GM20000 (cell line): Measurements from ENCODE around the gene ZNF750.

ENCODE experiments used
- DNase-seq: peaks from one replicate; pipeline ENCODE4 v3.0.0; 2012; ENCODE audit warnings: low spot score
- TF ChIP-seq, protein P1 (sequence below): IDR thresholded peaks from 2 replicates; pipeline ENCODE4 v1.5.1; 2012; ENCODE audit warnings: mild to moderate bottlenecking, control low read depth; ENCODE audit errors: extremely low read depth, missing control alignments

The ZNF750 gene

DNA sequence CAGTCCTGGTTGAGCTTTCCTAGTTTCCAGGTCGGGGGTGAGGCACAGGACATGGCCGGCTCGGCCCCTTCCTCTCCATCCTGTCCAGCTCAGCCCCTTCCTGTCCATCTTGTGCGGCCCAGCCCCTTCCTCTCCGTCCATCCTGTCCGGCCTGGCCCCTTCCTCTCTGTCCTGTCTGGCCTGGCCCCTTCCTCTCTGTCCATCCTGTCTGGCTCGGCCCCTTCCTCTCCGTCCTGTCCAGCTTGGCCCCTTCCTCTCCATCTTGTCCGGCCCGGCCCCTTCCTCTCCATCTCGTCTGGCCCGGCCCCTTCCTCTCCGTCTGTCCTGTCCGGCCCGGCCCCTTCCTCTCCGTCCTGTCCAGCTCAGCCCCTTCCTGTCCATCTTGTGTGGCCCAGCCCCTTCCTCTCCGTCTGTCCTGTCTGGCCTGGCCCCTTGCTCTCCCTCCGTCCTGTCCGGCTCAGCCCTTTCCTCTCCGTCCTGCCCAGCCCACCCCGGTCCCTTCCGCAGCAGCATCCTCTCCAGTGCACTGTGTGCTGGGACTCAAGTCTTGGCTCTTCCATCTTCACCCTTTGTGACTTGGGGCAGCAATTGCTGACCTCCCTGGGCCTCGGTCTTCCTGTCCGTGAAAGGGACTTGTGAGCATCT lies 5.5 kb upstream of the ZNF750 start:
- no peak for DNase-seq
- TF ChIP-seq, protein P1, sequence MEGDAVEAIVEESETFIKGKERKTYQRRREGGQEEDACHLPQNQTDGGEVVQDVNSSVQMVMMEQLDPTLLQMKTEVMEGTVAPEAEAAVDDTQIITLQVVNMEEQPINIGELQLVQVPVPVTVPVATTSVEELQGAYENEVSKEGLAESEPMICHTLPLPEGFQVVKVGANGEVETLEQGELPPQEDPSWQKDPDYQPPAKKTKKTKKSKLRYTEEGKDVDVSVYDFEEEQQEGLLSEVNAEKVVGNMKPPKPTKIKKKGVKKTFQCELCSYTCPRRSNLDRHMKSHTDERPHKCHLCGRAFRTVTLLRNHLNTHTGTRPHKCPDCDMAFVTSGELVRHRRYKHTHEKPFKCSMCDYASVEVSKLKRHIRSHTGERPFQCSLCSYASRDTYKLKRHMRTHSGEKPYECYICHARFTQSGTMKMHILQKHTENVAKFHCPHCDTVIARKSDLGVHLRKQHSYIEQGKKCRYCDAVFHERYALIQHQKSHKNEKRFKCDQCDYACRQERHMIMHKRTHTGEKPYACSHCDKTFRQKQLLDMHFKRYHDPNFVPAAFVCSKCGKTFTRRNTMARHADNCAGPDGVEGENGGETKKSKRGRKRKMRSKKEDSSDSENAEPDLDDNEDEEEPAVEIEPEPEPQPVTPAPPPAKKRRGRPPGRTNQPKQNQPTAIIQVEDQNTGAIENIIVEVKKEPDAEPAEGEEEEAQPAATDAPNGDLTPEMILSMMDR, result no peak

DNA sequence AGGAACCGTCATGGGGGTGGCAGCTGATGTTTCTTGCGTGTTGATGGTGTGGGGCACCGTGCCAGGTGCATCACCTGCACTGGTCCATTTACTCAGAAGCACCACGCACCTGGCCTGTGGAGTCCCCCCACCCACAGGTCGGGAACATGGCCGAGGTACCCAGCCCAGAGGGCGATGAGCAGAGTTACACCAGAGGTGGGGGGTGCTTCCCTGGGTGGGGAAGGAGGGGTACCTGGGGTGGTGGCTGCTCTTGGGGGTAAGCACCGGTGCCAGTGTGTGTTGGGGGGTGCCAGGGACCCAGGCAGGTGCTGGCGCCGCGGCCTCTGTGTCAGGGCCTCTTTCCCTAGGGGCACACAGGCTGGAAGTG lies 5.0 kb upstream of the ZNF750 start:
- TF ChIP-seq, protein P1, result no peak
- DNase-seq, result no peak

DNA sequence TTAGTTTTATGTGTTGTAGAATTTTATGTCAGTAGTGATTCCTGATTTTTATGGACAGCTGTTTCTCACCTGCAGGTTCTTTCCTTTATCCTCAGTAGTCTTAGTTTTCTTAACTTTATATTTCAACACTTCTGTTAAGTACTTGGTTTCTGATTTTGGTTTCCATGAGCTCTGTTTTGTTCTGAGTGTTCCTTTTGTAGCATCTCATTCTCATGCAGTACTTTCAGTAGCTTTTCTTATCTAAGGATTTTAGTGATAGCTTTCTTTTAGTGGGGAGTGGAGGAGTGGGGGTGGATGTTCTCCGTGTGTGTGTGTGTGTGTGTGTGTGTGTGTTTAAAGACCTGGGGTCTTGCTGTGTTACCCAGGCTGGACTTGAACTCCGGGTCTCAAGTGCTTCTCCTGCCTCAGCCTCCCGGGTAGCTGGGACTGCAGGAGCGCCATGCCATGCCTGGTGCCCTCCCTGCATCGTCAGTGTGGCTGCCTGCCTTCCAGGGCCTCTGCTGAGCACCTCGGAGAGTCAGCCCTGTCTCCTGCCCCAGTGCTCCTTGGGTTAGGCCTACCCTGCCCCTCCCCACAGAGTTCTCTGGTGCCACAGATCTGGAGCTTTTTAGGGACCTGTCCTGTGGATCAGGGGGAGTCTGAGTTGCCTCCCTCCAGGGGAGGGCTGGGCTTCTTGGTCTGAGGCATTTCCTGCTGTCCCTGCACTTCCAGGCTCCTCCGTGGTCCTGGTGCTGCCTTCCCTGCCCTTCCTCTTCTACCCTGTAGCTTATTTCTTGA lies 4.3 kb upstream of the ZNF750 start:
- DNase-seq, result no peak
- TF ChIP-seq, protein P1, result no peak

DNA sequence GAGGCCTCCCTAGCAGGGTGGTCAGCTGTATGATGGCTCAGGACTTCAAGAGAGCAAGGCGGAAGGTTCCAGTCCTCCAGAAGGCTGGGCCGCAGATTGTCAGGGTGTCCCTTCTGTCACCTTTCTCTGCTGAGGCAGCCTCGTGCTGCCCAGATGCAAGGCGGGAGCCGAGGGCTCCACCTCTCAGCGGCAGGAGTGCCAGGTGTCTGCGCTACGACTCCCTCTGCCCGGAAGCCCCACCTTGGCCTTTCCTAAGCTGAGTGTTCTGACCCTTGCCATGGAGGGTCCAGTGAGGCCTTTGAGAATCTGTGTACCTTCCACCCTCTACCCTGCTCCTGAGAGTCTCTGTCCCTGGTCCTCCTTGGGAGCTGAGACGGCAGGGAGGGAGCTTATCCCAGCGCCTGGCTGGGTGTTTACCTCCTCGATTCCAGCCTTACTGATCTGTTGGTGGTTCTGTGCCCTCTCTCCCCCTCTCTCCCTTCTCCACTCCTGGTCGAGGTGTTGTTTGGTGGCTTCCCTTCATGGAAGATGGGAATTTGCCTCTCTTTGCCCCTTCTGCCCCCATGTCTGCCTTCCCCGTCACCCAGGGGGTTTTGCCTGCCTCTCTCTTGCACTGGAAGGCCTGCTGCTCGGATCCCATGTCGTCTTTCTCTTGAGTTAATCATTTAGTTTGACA lies 2.2 kb upstream of the ZNF750 start:
- TF ChIP-seq, protein P1, result no peak
- DNase-seq, result no peak

DNA sequence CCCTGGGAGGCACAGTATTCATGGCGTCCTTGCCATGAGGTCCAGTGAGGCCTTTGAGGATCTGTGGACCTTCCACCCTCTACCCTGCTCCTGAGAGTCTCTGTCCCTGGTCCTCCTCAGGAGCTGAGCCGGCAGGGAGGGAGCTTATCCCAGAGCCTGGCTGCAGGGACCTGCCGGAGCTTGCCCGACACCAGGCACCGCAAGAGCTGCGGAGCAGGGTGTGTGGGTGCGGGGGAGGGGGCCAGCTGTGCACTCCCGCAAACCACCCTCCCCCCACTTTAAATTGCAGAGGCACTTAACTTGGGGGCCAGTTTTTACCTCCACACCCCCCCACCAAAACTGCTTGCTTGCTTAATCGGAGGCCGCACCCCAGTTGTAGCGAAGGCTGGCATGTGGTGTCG lies 609 bp upstream of the ZNF750 start:
- DNase-seq, result no peak
- TF ChIP-seq, protein P1, result no peak

DNA sequence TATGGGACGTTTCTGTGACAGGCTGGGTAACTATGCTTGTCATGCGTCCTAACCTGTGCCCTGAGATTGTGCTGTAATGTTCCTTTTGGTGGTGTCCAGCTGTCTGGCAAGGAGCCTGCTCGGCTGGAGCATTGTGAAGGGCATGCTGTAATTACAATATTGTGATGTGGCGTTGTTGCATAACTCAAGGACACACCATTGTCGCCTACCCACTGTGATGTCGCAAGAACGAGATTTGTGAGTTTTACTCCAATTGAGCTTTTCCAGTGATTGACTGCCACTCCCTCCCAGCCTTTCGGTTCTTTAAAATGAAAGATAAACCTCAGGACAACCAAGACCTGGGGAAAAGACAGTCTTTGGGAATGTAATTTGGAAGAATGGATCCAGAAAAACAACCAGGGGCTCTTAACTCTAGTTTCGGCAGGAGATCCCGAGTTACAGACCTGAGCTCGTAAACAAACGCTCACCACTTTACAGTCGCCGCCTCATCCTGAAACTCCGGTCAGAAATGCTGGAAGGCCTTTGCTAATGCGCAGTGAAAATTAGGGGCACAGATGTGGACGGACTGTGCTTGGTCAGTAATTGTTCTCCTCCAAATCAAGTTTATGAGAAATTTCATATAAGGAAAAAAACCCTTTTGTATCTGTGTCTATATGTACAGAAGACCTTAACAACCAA lies 1.3 kb downstream of the ZNF750 start:
- TF ChIP-seq, protein P1, result no peak
- DNase-seq, result no peak
